ENCODE results near the gene KY.
"Not testable (repeated sequence)": the region's sequence is repeated elsewhere in the genome, so short reads cannot be mapped to it uniquely, and the experiment has no call there.

Gene KY

GRCh38 chr3:134600685-134601463, 49.9 kb downstream of the KY start:
- H3K4me3 ChIP-seq (ENCODE audit: low read length) = no peak overlapping the region

DNA sequence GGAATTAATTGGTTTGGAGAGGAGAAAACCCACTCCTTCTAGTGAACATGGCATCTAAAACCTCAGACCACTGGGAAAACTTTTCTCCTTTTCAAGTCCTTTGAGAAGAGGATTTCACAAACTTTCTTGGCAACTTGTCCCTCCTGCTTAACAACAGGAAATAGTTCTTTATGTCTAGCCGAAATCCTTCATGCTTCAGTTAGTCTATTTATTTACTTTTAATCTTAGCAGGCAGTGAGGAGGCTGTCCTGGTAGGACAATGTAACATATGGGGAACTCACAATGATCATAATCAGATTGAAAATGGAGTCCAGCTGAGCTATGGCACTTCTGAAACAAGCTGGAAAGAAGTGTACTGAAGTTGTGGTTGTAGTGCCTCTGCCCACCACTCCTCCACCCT, 50.6 kb downstream of the KY start:
- no peak for TF ChIP-seq ZNF274 (IDR thresholded peaks at IDR 0.05; ENCODE audit: low read depth, low read length)
- no peak overlapping the region for H3K4me3 ChIP-seq (ENCODE audit: low read length)

More at GRCh38 chr3:134600685-134601463, 49.9 kb downstream of the KY start:
- TF ChIP-seq ZNF274 (IDR thresholded peaks at IDR 0.05; ENCODE audit: low read depth, low read length) = no peak

- TF ChIP-seq ZNF274 (IDR thresholded peaks at IDR 0.05; ENCODE audit: low read depth, low read length) = no peak
Observed at GRCh38 chr3:134598763-134599545, 51.9 kb downstream of the KY start.

GRCh38 chr3:134597390-134597970, 53.3 kb downstream of the KY start:
- no peak for TF ChIP-seq ZNF274 (IDR thresholded peaks at IDR 0.05; ENCODE audit: low read depth, low read length)
- H3K4me3 ChIP-seq (ENCODE audit: low read length) = no peak overlapping the region

More at GRCh38 chr3:134598763-134599545, 51.9 kb downstream of the KY start:
- no peak overlapping the region for H3K4me3 ChIP-seq (ENCODE audit: low read length)

- not testable (repeated sequence) for H3K4me3 ChIP-seq (ENCODE audit: low read length)
Observed at GRCh38 chr3:134594986-134595385, 55.8 kb downstream of the KY start.

DNA sequence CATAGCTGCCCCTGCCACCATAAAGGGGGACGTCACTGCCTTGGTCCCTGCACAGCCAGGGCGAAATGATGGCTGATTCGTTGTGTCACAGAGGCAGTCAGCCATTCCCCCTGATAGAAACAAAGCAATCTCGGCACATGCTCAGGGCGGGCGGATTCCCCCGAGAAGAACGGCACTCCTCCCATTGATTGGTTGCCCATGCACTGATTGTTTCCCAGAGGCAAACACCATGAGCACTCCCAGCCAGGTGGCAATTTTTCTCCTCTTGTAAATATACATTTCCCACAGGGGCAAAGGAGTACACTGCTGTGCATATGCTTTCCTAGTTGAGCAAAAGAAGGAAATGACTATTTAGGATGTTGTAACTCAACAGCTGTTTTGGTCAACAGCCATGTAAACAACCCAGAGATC, 56.5 kb downstream of the KY start:
- no peak overlapping the region for H3K4me3 ChIP-seq (ENCODE audit: low read length)
- no peak for TF ChIP-seq ZNF274 (IDR thresholded peaks at IDR 0.05; ENCODE audit: low read depth, low read length)

- TF ChIP-seq ZNF274 (IDR thresholded peaks at IDR 0.05; ENCODE audit: low read depth, low read length) = no peak
- no peak overlapping the region for H3K4me3 ChIP-seq (ENCODE audit: low read length)
Observed at GRCh38 chr3:134592806-134593205, 58.0 kb downstream of the KY start.

GRCh38 chr3:134590766-134591165, 60.1 kb downstream of the KY start:
- no peak for TF ChIP-seq ZNF274 (IDR thresholded peaks at IDR 0.05; ENCODE audit: low read depth, low read length)
- no peak overlapping the region for H3K4me3 ChIP-seq (ENCODE audit: low read length)

DNA sequence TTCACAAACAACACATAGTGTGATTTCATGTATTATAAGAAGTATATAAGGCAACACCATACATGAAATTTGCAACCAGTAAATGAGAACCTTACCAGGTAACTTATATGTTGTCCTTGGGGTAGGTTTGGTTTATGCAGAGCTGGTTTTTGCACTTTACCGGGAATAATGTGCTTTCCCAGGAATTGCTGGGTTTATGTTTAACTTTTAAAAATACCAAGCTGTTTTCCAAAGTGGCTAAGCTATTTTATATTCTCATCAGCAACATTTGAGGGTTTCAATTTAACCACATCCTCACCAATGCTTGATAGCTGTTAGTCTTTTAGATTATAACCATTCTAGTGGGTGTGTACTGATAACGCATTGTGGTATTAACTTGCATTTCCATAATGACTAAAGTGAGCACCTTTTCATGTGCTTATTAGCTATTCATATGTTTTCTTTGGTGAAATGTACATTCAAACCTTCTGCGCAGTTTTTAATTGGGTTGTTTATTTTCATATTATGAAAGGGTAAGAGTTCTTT, 71.6 kb downstream of the KY start:
- no peak overlapping the region for H3K4me3 ChIP-seq (ENCODE audit: low read length)
- TF ChIP-seq ZNF274 (IDR thresholded peaks at IDR 0.05; ENCODE audit: low read depth, low read length) = no peak

GRCh38 chr3:134576831-134577230, 74.0 kb downstream of the KY start:
- no peak for TF ChIP-seq ZNF274 (IDR thresholded peaks at IDR 0.05; ENCODE audit: low read depth, low read length)

DNA sequence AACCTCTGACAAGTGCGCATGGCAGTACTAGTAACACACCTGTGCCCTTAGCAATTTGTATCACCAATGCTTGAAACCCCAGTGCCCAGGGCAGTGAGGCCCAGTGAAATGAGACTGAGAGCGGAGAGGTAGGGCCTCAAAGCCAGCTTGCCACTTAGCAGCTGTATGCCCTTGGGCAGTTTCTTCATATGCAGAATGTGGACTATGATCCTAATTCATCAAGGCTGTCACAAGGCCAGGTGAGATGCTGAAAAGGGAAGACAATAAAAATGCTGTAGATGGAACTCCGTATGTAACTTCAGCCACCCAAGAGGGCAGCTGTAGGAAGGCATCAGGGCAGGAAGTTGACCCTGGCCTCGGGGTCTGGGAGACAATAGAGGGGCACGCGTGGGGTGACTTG, 74.4 kb downstream of the KY start:
- no peak for TF ChIP-seq ZNF274 (IDR thresholded peaks at IDR 0.05; ENCODE audit: low read depth, low read length)
- no peak overlapping the region for H3K4me3 ChIP-seq (ENCODE audit: low read length)

More at GRCh38 chr3:134576831-134577230, 74.0 kb downstream of the KY start:
- H3K4me3 ChIP-seq (ENCODE audit: low read length) = no peak overlapping the region

DNA sequence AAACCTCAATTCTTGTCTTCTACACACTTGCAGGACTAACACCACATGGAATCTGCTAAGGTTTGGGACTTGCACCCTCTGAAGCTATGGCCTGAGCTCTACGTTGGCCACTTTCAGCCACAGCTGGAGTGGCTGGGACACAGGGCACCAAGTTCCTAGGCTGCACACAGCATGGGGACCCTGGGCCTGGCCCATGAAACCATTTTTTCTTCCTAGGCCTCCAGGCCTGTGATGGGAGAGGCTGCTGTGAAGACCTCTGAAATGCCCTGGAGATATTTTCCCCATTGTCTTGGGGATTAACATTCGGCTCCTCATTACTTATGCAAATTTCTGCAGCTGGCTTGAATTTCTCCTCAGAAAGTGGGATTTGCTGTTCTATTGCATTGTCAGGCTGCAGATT, 80.9 kb downstream of the KY start:
- H3K4me3 ChIP-seq (ENCODE audit: low read length) = not testable (repeated sequence)

- no peak for TF ChIP-seq ZNF274 (IDR thresholded peaks at IDR 0.05; ENCODE audit: low read depth, low read length)
- H3K4me3 ChIP-seq (ENCODE audit: low read length) = no peak overlapping the region
Observed at GRCh38 chr3:134568790-134569189, 82.0 kb downstream of the KY start.

- H3K4me3 ChIP-seq (ENCODE audit: low read length) = no peak overlapping the region
- TF ChIP-seq ZNF274 (IDR thresholded peaks at IDR 0.05; ENCODE audit: low read depth, low read length) = no peak
Observed at GRCh38 chr3:134567605-134568004, 83.2 kb downstream of the KY start.

GRCh38 chr3:134564991-134565390, 85.8 kb downstream of the KY start:
- TF ChIP-seq ZNF274 (IDR thresholded peaks at IDR 0.05; ENCODE audit: low read depth, low read length) = no peak
- no peak overlapping the region for H3K4me3 ChIP-seq (ENCODE audit: low read length)
